Hepatocyte (in vitro differentiated cells): ENCODE data around the gene ZGPAT. TPM values are rescaled to one million over a fixed set of nuclear protein-coding genes. Genes with fewer than 3 reads are reported as not detected.

Source experiments
- DNase-seq: peaks from one replicate; pipeline ENCODE4 v3.0.0-alpha.2; 2016; ENCODE audit warnings: low spot score
- H2AFZ ChIP-seq: fragments of 200-600 bp; sonication (generic); 2 replicates; pipeline ENCODE4 v1.6.0; 2016; ENCODE audit warnings: antibody characterized with exemption, mild to moderate bottlenecking
- H3K27ac ChIP-seq: fragments of 200-600 bp; sonication (generic); 2 replicates; pipeline ENCODE4 v1.5.1; 2016; ENCODE audit warnings: mild to moderate bottlenecking
- H3K27me3 ChIP-seq: fragments of 200-600 bp; sonication (generic); 2 replicates; pipeline ENCODE4 v1.6.1; 2016
- H3K36me3 ChIP-seq: fragments of 200-600 bp; sonication (generic); replicated peaks from 2 replicates; pipeline ENCODE4 v1.5.1; 2016; ENCODE audit warnings: low read depth; ENCODE audit not compliant: insufficient read depth
- H3K4me1 ChIP-seq: fragments of 200-600 bp; sonication (generic); 2 replicates; pipeline ENCODE4 v1.5.1; 2016; ENCODE audit warnings: mild to moderate bottlenecking, moderate library complexity; ENCODE audit not compliant: insufficient read depth
- H3K4me2 ChIP-seq: fragments of 200-600 bp; sonication (generic); 2 replicates; pipeline ENCODE4 v1.6.0; 2016
- H3K4me3 ChIP-seq: fragments of 200-600 bp; sonication (generic); 2 replicates; pipeline ENCODE4 v1.5.1; 2016; ENCODE audit warnings: mild to moderate bottlenecking
- H3K79me2 ChIP-seq: fragments of 200-600 bp; sonication (generic); 2 replicates; pipeline ENCODE4 v1.6.0; 2017; ENCODE audit warnings: mild to moderate bottlenecking
- H3K9me2 ChIP-seq: fragments of 200-600 bp; sonication (generic); replicated peaks from 2 replicates; pipeline ENCODE4 v1.6.0; 2017; ENCODE audit warnings: mild to moderate bottlenecking; ENCODE audit not compliant: insufficient read depth
- H3K9me3 ChIP-seq: fragments of 200-600 bp; sonication (generic); 2 replicates; pipeline ENCODE4 v1.5.1; 2016; ENCODE audit warnings: low read depth, mild to moderate bottlenecking
- H4K20me1 ChIP-seq: fragments of 200-600 bp; sonication (generic); 2 replicates; pipeline ENCODE4 v1.6.0; 2016; ENCODE audit warnings: mild to moderate bottlenecking; ENCODE audit not compliant: insufficient read depth, poor library complexity, severe bottlenecking
- CTCF ChIP-seq: fragments of 200-600 bp; sonication (generic); IDR thresholded peaks from 2 replicates; pipeline ENCODE4 v1.5.1; 2016; ENCODE audit warnings: antibody characterized with exemption, mild to moderate bottlenecking; ENCODE audit not compliant: poor library complexity
- EZH2 ChIP-seq: fragments of 200-600 bp; sonication (generic); IDR thresholded peaks from 2 replicates; pipeline ENCODE4 v1.6.1; 2016; ENCODE audit warnings: antibody characterized with exemption, mild to moderate bottlenecking, borderline replicate concordance
- EZH2phosphoT487 ChIP-seq: fragments of 200-600 bp; sonication (generic); IDR thresholded peaks from one replicate; pipeline ENCODE4 v1.6.1; 2018; ENCODE audit warnings: antibody characterized with exemption, mild to moderate bottlenecking, low read depth, moderate library complexity; ENCODE audit not compliant: unreplicated experiment, severe bottlenecking
- WGBS: methylation state at CpG from one replicate; pipeline ENCODE4 v1.1.6; 2016; ENCODE audit warnings: low lambda C conversion rate; ENCODE audit errors: missing lambda C conversion rate; 5-methylcytosine and 5-hydroxymethylcytosine counted together
- polyA plus RNA-seq: library from polyadenylated mRNA; unstranded; fragments of >200 nt; fragmentation: Nextera tagmentation; extraction: Ambion mirVana; gene quantifications from 2 replicates; pipeline ENCODE4 v1.2.1, GENCODE V29; 2016
- total RNA-seq: library from RNA; depleted of rRNA; stranded (reverse); fragments of >200 nt; gene quantifications from 2 replicates; pipeline ENCODE4 v1.2.3, GENCODE V29; 2014

Gene ZGPAT
- total and polyA plus RNA-seq, 2 experiments from 2014 or later: 18.6 to 41.7 TPM

- no peak for DNase-seq
- no peaks in the 10 kb centered on the region for H3K27me3 ChIP-seq
- H3K36me3 ChIP-seq: no peaks in the 10 kb centered on the region
- no peak overlapping the region for H2AFZ ChIP-seq
- H3K9me2 ChIP-seq: no peaks in the 10 kb centered on the region
- WGBS: 88% methylated on average over 8 of the region's 8 CpGs
- no peak overlapping the region for H3K4me2 ChIP-seq
- peaks cover 7% of the 10 kb centered on the region for H3K4me1 ChIP-seq
- H4K20me1 ChIP-seq: no peaks in the 10 kb centered on the region
- no peak overlapping the region for H3K4me3 ChIP-seq
- no peak overlapping the region for H3K27ac ChIP-seq
- H3K9me3 ChIP-seq: no peaks in the 10 kb centered on the region
- TF ChIP-seq EZH2phosphoT487: no peak
- no peak for TF ChIP-seq CTCF
- TF ChIP-seq EZH2: no peak
- peaks cover 10% of the 10 kb centered on the region for H3K79me2 ChIP-seq
Measured at GRCh38 chr20:63660622-63661021, 47.2 kb upstream of the ZGPAT start.

- Histone ChIP-seq H3K79me2 (peaks cover 10% of the 10 kb centered on the region), H3K9me3 (no peaks in the 10 kb centered on the region), H3K4me2 (no peak overlapping the region), H2AFZ (no peak overlapping the region), H3K4me1 (peaks cover 7% of the 10 kb centered on the region), H3K9me2 (no peaks in the 10 kb centered on the region), H3K27me3 (no peaks in the 10 kb centered on the region), H3K27ac (no peak overlapping the region), H3K36me3 (no peaks in the 10 kb centered on the region), H4K20me1 (no peaks in the 10 kb centered on the region), H3K4me3 (no peak overlapping the region)
- 99% methylated on average over 22 of the region's 22 CpGs for WGBS
- no peak for DNase-seq
- TF ChIP-seq CTCF (no peak), EZH2phosphoT487 (no peak), EZH2 (no peak)
Measured at GRCh38 chr20:63661108-63661507, 46.7 kb upstream of the ZGPAT start.

DNA sequence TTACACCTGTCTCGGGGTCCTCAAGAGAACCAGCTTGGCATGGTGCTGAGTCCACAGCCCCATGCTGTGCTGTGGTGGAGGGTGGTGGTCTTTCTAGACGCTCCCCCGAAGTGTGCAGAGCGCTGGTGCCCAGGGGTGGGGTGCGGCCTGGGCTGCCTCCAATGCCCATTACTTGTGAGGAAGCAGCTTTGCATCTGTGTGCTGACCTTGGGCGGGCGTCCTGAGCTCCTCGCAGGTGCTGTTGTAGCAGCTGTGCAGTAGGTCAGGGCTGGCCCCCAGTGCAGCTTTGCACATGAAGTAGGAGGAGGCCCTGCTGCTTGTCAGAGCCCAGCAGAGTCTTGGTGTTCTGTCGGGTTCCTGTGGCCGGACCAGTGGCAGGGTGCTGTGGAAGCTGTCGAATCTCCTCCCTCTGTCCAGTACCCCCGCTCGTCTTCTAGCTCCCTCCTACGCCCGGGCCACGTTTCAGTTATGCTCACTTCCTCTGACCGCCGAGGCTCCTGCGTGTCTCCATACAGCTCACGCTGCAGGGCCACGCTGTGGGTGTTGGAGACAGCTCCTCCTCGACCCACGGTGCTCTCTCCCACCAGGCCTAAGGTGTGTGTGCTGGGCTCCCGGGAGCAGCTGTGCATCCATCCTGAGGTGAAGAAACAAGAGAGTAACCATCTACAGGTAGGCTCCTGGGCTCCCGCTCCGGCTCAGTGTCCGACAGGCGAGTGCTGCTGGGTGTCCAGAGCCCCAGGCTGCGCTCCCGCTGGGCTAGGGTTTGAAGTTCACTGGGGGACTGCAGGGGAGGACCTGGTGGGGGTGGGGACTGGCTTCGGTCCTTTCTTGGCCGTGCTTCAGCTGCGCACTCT, 45.7 kb upstream of the ZGPAT start:
- H3K9me3 ChIP-seq: no peaks in the 10 kb centered on the region
- TF ChIP-seq EZH2phosphoT487 (no peak), CTCF (no peak), EZH2 (no peak)
- no peaks in the 10 kb centered on the region for H3K27me3 ChIP-seq
- peaks cover 10% of the 10 kb centered on the region for H3K79me2 ChIP-seq
- H2AFZ ChIP-seq: no peak overlapping the region
- H3K27ac ChIP-seq: no peak overlapping the region
- WGBS: 94% methylated on average over 33 of the region's 33 CpGs
- no peak overlapping the region for H3K4me2 ChIP-seq
- no peaks in the 10 kb centered on the region for H3K36me3 ChIP-seq
- H4K20me1 ChIP-seq: no peaks in the 10 kb centered on the region
- no peaks in the 10 kb centered on the region for H3K9me2 ChIP-seq
- no peak for DNase-seq
- H3K4me3 ChIP-seq: no peak overlapping the region
- peaks cover 7% of the 10 kb centered on the region for H3K4me1 ChIP-seq
